A549 (cell line): Measurements from ENCODE around the gene ARFRP1.

Experiments
- MAZ ChIP-seq: fragments of 150-350 bp; IDR thresholded peaks from 2 replicates; pipeline ENCODE4 v1.6.1; 2014; ENCODE audit warnings: antibody characterized with exemption, low read depth, low read length, borderline replicate concordance
- POLR2A ChIP-seq: IDR thresholded peaks from 2 replicates; pipeline ENCODE4 v1.6.1; 2012; ENCODE audit warnings: mild to moderate bottlenecking, low read length
- SREBF2 ChIP-seq: fragments of 450-650 bp; IDR thresholded peaks from 2 replicates; pipeline ENCODE4 v1.6.1; 2014; ENCODE audit warnings: mild to moderate bottlenecking, moderate library complexity
- TF ChIP-seq, protein P1 (sequence below): fragments of >200 bp; sonication (Bioruptor Twin); formaldehyde crosslinking; IDR thresholded peaks from 3 replicates; pipeline ENCODE4 v1.5.1; 2016
- TF ChIP-seq, protein P2 (sequence below): IDR thresholded peaks from 2 replicates; pipeline ENCODE4 v1.6.1; 2012
- TF ChIP-seq, protein P3 (sequence below): fragments of 200-600 bp; sonication (generic); IDR thresholded peaks from 2 replicates; pipeline ENCODE4 v1.6.1; 2016; ENCODE audit warnings: antibody characterized with exemption, mild to moderate bottlenecking, moderate library complexity

DNA sequence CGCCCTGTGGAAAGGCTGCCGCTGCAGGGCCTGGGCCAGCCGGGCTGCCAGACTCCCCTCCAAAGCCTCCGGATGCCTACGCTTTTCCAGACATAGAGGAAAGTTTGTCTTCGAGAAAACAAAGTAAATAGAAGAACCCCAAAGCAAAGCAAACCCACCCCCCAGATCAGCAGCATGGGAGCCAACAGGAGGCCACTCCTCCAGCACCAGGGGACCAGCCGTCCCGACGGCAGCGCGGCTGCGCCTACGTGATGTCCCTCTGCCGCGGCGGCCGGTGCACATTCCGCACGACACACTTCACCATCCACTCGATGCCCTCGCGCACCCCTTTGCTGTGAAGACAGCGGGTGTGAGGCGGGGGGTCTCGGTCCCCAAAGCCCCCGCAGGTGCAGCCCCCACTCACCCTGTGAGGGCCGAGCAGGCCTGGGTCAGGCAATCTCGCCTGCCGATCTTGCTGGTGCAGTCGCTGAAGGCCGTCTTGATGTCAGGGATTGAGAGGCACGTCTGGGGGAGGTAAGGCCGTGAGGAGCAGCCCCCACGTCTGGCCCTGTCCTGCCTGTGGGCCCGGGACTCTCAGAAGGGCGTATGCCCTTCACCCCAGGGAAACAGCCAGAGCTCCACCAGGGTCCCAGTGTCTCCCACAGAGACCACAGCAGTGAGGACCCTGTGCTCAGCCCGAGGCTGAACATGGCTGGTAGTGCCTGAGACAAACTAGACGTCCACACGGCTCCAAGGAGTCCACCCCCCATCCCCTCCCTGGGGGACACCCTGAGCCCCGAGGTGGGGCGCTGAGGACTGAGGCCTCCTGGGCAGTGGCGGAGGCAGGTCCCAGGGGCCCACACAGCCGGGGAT is 7.4 kb downstream of the ARFRP1 start:
- TF ChIP-seq, protein P1, sequence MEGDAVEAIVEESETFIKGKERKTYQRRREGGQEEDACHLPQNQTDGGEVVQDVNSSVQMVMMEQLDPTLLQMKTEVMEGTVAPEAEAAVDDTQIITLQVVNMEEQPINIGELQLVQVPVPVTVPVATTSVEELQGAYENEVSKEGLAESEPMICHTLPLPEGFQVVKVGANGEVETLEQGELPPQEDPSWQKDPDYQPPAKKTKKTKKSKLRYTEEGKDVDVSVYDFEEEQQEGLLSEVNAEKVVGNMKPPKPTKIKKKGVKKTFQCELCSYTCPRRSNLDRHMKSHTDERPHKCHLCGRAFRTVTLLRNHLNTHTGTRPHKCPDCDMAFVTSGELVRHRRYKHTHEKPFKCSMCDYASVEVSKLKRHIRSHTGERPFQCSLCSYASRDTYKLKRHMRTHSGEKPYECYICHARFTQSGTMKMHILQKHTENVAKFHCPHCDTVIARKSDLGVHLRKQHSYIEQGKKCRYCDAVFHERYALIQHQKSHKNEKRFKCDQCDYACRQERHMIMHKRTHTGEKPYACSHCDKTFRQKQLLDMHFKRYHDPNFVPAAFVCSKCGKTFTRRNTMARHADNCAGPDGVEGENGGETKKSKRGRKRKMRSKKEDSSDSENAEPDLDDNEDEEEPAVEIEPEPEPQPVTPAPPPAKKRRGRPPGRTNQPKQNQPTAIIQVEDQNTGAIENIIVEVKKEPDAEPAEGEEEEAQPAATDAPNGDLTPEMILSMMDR, result no peak
- TF ChIP-seq POLR2A (no peak), MAZ (no peak), SREBF2 (no peak)
- TF ChIP-seq, protein P2, sequence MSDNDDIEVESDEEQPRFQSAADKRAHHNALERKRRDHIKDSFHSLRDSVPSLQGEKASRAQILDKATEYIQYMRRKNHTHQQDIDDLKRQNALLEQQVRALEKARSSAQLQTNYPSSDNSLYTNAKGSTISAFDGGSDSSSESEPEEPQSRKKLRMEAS, result no peak
- TF ChIP-seq, protein P3, sequence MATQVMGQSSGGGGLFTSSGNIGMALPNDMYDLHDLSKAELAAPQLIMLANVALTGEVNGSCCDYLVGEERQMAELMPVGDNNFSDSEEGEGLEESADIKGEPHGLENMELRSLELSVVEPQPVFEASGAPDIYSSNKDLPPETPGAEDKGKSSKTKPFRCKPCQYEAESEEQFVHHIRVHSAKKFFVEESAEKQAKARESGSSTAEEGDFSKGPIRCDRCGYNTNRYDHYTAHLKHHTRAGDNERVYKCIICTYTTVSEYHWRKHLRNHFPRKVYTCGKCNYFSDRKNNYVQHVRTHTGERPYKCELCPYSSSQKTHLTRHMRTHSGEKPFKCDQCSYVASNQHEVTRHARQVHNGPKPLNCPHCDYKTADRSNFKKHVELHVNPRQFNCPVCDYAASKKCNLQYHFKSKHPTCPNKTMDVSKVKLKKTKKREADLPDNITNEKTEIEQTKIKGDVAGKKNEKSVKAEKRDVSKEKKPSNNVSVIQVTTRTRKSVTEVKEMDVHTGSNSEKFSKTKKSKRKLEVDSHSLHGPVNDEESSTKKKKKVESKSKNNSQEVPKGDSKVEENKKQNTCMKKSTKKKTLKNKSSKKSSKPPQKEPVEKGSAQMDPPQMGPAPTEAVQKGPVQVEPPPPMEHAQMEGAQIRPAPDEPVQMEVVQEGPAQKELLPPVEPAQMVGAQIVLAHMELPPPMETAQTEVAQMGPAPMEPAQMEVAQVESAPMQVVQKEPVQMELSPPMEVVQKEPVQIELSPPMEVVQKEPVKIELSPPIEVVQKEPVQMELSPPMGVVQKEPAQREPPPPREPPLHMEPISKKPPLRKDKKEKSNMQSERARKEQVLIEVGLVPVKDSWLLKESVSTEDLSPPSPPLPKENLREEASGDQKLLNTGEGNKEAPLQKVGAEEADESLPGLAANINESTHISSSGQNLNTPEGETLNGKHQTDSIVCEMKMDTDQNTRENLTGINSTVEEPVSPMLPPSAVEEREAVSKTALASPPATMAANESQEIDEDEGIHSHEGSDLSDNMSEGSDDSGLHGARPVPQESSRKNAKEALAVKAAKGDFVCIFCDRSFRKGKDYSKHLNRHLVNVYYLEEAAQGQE, result no peak
